Breast epithelium (tissue), 3 donors: Measurements from ENCODE around the gene DLG1.

Experiments
- CTCF ChIP-seq, 3 donors: fragments of 450-650 bp; IDR thresholded peaks; one replicate each; pipeline ENCODE4 v1.5.1; 2016 to 2017; ENCODE audit warnings: antibody characterized with exemption in 3 of 3, mild to moderate bottlenecking in 3 of 3, moderate library complexity in 3 of 3
- POLR2A ChIP-seq: fragments of 450-650 bp; IDR thresholded peaks from one replicate; pipeline ENCODE4 v1.6.1; 2016; ENCODE audit warnings: antibody characterized with exemption, mild to moderate bottlenecking, moderate library complexity
- POLR2AphosphoS5 ChIP-seq, 3 donors: sonication (generic); formaldehyde crosslinking; IDR thresholded peaks; one replicate each; pipeline ENCODE4 v1.6.1; 2017; ENCODE audit warnings: antibody characterized with exemption in 3 of 3

GRCh38 chr3:197337656-197338055 lies 39.2 kb upstream of the DLG1 start:
- TF ChIP-seq CTCF (IDR thresholded peaks at IDR 0.05) (no peak), POLR2A (no peak), POLR2AphosphoS5 (IDR thresholded peaks at IDR 0.05) (no peak)
